ENCODE data around the gene LTBP1. TPM values are rescaled to one million over a fixed set of nuclear protein-coding genes. Genes with fewer than 3 reads are reported as not detected.
A peak's percentile ranks its signal among the peaks of the same experiment; 100 is the strongest.

Gene LTBP1
- total and polyA plus RNA-seq, 2 experiments from 2014 or later: 157 to 211 TPM

GRCh38 chr2:32947076-32947483, 327 bp downstream of the LTBP1 start:
- no peaks in the 10 kb centered on the region for H3K9me2 ChIP-seq (ENCODE audit: insufficient read depth)
- no peaks in the 10 kb centered on the region for H4K20me1 ChIP-seq (ENCODE audit: insufficient read depth)
- no peaks in the 10 kb centered on the region for H3K79me2 ChIP-seq (ENCODE audit: insufficient read depth)
- no peaks in the 10 kb centered on the region for H3K36me3 ChIP-seq (ENCODE audit: low read depth)
- peak overlapping the region; percentile 72 for H3K4me3 ChIP-seq
- WGBS, 2 experiments (ENCODE audit: low coverage in 1 of 2, low lambda C conversion rate in 2 of 2, missing lambda C conversion rate in 2 of 2): 1 to 2% methylated on average over 26 to 34 of the region's 52 CpGs
- H2AFZ ChIP-seq: peak overlapping the region; percentile 88
- peak overlapping the region; percentile 92 for H3K4me2 ChIP-seq (ENCODE audit: unreplicated experiment)
- in situ Hi-C loops (cut with MboI): no loop called here
- peaks cover 6% of the 10 kb centered on the region; the same call in 1 of the 2 replicates for H3F3A ChIP-seq (ENCODE audit: insufficient read depth)
- H3K27me3 ChIP-seq (replicated peaks; ENCODE audit: insufficient read depth): no peaks in the 10 kb centered on the region
- TF ChIP-seq EZH2phosphoT487 (IDR thresholded peaks at IDR 0.05; ENCODE audit: insufficient read depth, low read depth): no peak
- peak; percentile 43 for DNase-seq
- no peaks in the 10 kb centered on the region for H3K4me1 ChIP-seq (ENCODE audit: insufficient read depth)
- no peaks in the 10 kb centered on the region for H3K9me3 ChIP-seq (ENCODE audit: low read depth)
- peak overlapping the region; percentile 28 for H3K9ac ChIP-seq
- no peak overlapping the region for H3K27ac ChIP-seq

GRCh38 chr2:32947484-32948143, 861 bp downstream of the LTBP1 start:
- Histone ChIP-seq H3K36me3 (ENCODE audit: low read depth) (no peaks in the 10 kb centered on the region), H3K9me3 (ENCODE audit: low read depth) (no peaks in the 10 kb centered on the region), H3K4me1 (ENCODE audit: insufficient read depth) (no peaks in the 10 kb centered on the region), H3K9me2 (ENCODE audit: insufficient read depth) (no peaks in the 10 kb centered on the region), H4K20me1 (ENCODE audit: insufficient read depth) (no peaks in the 10 kb centered on the region), H3K4me2 (ENCODE audit: unreplicated experiment) (peak overlapping the region; percentile 92), H2AFZ (peak overlapping the region; percentile 88), H3K27ac (no peak overlapping the region), H3K27me3 (replicated peaks; ENCODE audit: insufficient read depth) (no peaks in the 10 kb centered on the region), H3K79me2 (ENCODE audit: insufficient read depth) (no peaks in the 10 kb centered on the region), H3K4me3 (peak overlapping the region; percentile 72), H3K9ac (peak overlapping the region; percentile 28), H3F3A (ENCODE audit: insufficient read depth) (peaks cover 6% of the 10 kb centered on the region; the same call in 1 of the 2 replicates)
- 2 to 3% methylated on average over 34 to 57 of the region's 75 CpGs for WGBS, 2 experiments (ENCODE audit: low coverage in 1 of 2, low lambda C conversion rate in 2 of 2, missing lambda C conversion rate in 2 of 2)
- TF ChIP-seq EZH2 (IDR thresholded peaks at IDR 0.05; ENCODE audit: insufficient read depth, poor library complexity, severe bottlenecking) (no peak), EZH2phosphoT487 (IDR thresholded peaks at IDR 0.05; ENCODE audit: insufficient read depth, low read depth) (no peak)
- in situ Hi-C loops (cut with MboI): no loop called here
- peak; percentile 54 for DNase-seq

- no peaks in the 10 kb centered on the region for H3K9me2 ChIP-seq (ENCODE audit: insufficient read depth)
- H3K79me2 ChIP-seq (ENCODE audit: insufficient read depth): no peaks in the 10 kb centered on the region
- H3K27ac ChIP-seq: no peak overlapping the region
- in situ Hi-C loops (cut with MboI): no loop called here
- H3K4me3 ChIP-seq: peak overlapping the region; percentile 72
- no peaks in the 10 kb centered on the region for H3K4me1 ChIP-seq (ENCODE audit: insufficient read depth)
- no peaks in the 10 kb centered on the region for H3K9me3 ChIP-seq (ENCODE audit: low read depth)
- H3K36me3 ChIP-seq (ENCODE audit: low read depth): no peaks in the 10 kb centered on the region
- H3K27me3 ChIP-seq (replicated peaks; ENCODE audit: insufficient read depth): no peaks in the 10 kb centered on the region
- peak overlapping the region; percentile 92 for H3K4me2 ChIP-seq (ENCODE audit: unreplicated experiment)
- peak overlapping the region; percentile 88; the same call in 1 of the 2 replicates for H2AFZ ChIP-seq
- TF ChIP-seq EZH2phosphoT487 (IDR thresholded peaks at IDR 0.05; ENCODE audit: insufficient read depth, low read depth) (no peak), EZH2 (IDR thresholded peaks at IDR 0.05; ENCODE audit: insufficient read depth, poor library complexity, severe bottlenecking) (no peak)
- peaks cover 6% of the 10 kb centered on the region; the same call in 1 of the 2 replicates for H3F3A ChIP-seq (ENCODE audit: insufficient read depth)
- no peak overlapping the region for H3K9ac ChIP-seq
- DNase-seq: no peak
- H4K20me1 ChIP-seq (ENCODE audit: insufficient read depth): no peaks in the 10 kb centered on the region
- 80 to 89% methylated on average over 3 of the region's 3 CpGs for WGBS, 2 experiments (ENCODE audit: low coverage in 1 of 2, low lambda C conversion rate in 2 of 2, missing lambda C conversion rate in 2 of 2)
These were observed 1.5 kb downstream of the LTBP1 start for GRCh38 chr2:32948266-32948665.

- Histone ChIP-seq H3K4me3 (no peak overlapping the region), H3K4me2 (ENCODE audit: unreplicated experiment) (no peak overlapping the region)
- DNase-seq: no peak
These were observed 2.5 kb downstream of the LTBP1 start for GRCh38 chr2:32949260-32949659.

More at GRCh38 chr2:32949260-32949659, 2.5 kb downstream of the LTBP1 start:
- H3K27ac ChIP-seq: no peak overlapping the region
- H3K36me3 ChIP-seq (ENCODE audit: low read depth): no peaks in the 10 kb centered on the region
- H4K20me1 ChIP-seq (ENCODE audit: insufficient read depth): no peaks in the 10 kb centered on the region
- H3K9ac ChIP-seq: no peak overlapping the region
- H3K9me2 ChIP-seq (ENCODE audit: insufficient read depth): no peaks in the 10 kb centered on the region
- H3K9me3 ChIP-seq (ENCODE audit: low read depth): no peaks in the 10 kb centered on the region
- H3K27me3 ChIP-seq (replicated peaks; ENCODE audit: insufficient read depth): no peaks in the 10 kb centered on the region
- TF ChIP-seq EZH2phosphoT487 (IDR thresholded peaks at IDR 0.05; ENCODE audit: insufficient read depth, low read depth): no peak
- TF ChIP-seq EZH2 (IDR thresholded peaks at IDR 0.05; ENCODE audit: insufficient read depth, poor library complexity, severe bottlenecking): no peak
- no peaks in the 10 kb centered on the region for H3K79me2 ChIP-seq (ENCODE audit: insufficient read depth)
- no peak overlapping the region for H2AFZ ChIP-seq
- WGBS, 2 experiments (ENCODE audit: low coverage in 1 of 2, low lambda C conversion rate in 2 of 2, missing lambda C conversion rate in 2 of 2): 95 to 97% methylated on average over 3 of the region's 3 CpGs
- H3K4me1 ChIP-seq (ENCODE audit: insufficient read depth): no peaks in the 10 kb centered on the region
- in situ Hi-C loops (cut with MboI): no loop called here
- peaks cover 6% of the 10 kb centered on the region; the same call in 1 of the 2 replicates for H3F3A ChIP-seq (ENCODE audit: insufficient read depth)
